Suppressor macrophage treated with lipopolysaccharide for 4 hours (primary cell): ENCODE data around the gene CFHR5.
"Not testable (repeated sequence)": the region's sequence is repeated elsewhere in the genome, so short reads cannot be mapped to it uniquely, and the experiment has no call there.

ENCODE experiments used
- DNase-seq: peaks from one replicate; pipeline ENCODE4 v3.0.0-alpha.2; 2020

The CFHR5 gene

GRCh38 chr1:196977278-196977677 lies at the start of gene CFHR5:
TSS of gene CFHR5 (plus strand) at chr1:196977556. CDS start at chr1:196977665, 109 bp downstream.
- DNase-seq = no peak

GRCh38 chr1:196932853-196933252 lies 44.5 kb upstream of the CFHR5 start:
- not testable (repeated sequence) for DNase-seq

- DNase-seq = no peak
These were observed 43.7 kb upstream of the CFHR5 start for GRCh38 chr1:196933531-196934189.

- not testable (repeated sequence) for DNase-seq
These were observed 35.9 kb upstream of the CFHR5 start for GRCh38 chr1:196941474-196941873.

GRCh38 chr1:196943568-196943967 lies 33.8 kb upstream of the CFHR5 start, which contains the start of gene CFHR2:
TSS of gene CFHR2 (plus strand) at chr1:196943738. CDS start at chr1:196943881, 143 bp downstream.
- DNase-seq = not testable (repeated sequence)

- DNase-seq = no peak
These were observed 25.5 kb upstream of the CFHR5 start for GRCh38 chr1:196951711-196952394.

- no peak for DNase-seq
These were observed 22.6 kb upstream of the CFHR5 start for GRCh38 chr1:196954778-196955177.

GRCh38 chr1:196955926-196956325 lies 21.4 kb upstream of the CFHR5 start:
- DNase-seq = no peak

GRCh38 chr1:196960854-196961253 lies 16.5 kb upstream of the CFHR5 start:
- no peak for DNase-seq

GRCh38 chr1:196970182-196970581 lies 7.2 kb upstream of the CFHR5 start:
- no peak for DNase-seq

- no peak for DNase-seq
These were observed 1.1 kb upstream of the CFHR5 start for GRCh38 chr1:196976278-196976677.

GRCh38 chr1:196980859-196981258 lies 3.5 kb downstream of the CFHR5 start:
- DNase-seq = no peak

GRCh38 chr1:196982247-196982646 lies 4.9 kb downstream of the CFHR5 start:
- not testable (repeated sequence) for DNase-seq

- DNase-seq = not testable (repeated sequence)
These were observed 14.7 kb downstream of the CFHR5 start for GRCh38 chr1:196991919-196992651.

GRCh38 chr1:196993916-196994315 lies 16.6 kb downstream of the CFHR5 start:
- DNase-seq = no peak

- DNase-seq = no peak
These were observed 20.1 kb downstream of the CFHR5 start for GRCh38 chr1:196997423-196997822.

- DNase-seq = no peak
These were observed 24.5 kb downstream of the CFHR5 start for GRCh38 chr1:197001828-197002227.

- no peak for DNase-seq
These were observed 25.8 kb downstream of the CFHR5 start for GRCh38 chr1:197003132-197003531.

- DNase-seq = no peak
These were observed 31.5 kb downstream of the CFHR5 start for GRCh38 chr1:197008861-197009260.

GRCh38 chr1:197011614-197012013 lies 34.3 kb downstream of the CFHR5 start:
- no peak for DNase-seq

GRCh38 chr1:197013234-197013633 lies 35.9 kb downstream of the CFHR5 start:
- no peak for DNase-seq

GRCh38 chr1:197016751-197017150 lies 39.4 kb downstream of the CFHR5 start:
- no peak for DNase-seq

- no peak for DNase-seq
These were observed 40.3 kb downstream of the CFHR5 start for GRCh38 chr1:197017558-197018146.
